HCT116 (cell line): ENCODE measurements around the gene DOCK11. TPM values are rescaled to one million over a fixed set of nuclear protein-coding genes. Genes with fewer than 3 reads are reported as not detected.

Experiments used
- ATAC-seq: fragments of 200-7000 bp; cut with Tn5 transposase; 2 replicates; pipeline ENCODE4 v1.9.1; 2020; ENCODE audit warnings: mild to moderate bottlenecking, moderate library complexity
- BruUV-seq: library from RNA; stranded (reverse); fragments of 400-500 nt; replicated peaks from 2 replicates; lab custom pipeline; 2021; lab: Mats Ljungman, UMichigan
- CTCF ChIA-PET: fragments of 300-600 bp; sonication (Branson Sonifier 250); formaldehyde crosslinking; loops from one replicate; lab custom pipeline; 2021; ENCODE audit warnings: antibody characterized with exemption; lab: Charles Lee
- POLR2A ChIA-PET: fragments of 300-600, 350-600 bp; sonication (Branson Sonifier 250); formaldehyde crosslinking; loops from one replicate; lab custom pipeline; 2021; ENCODE audit warnings: antibody characterized with exemption; lab: Charles Lee
- RAD21 ChIA-PET, 2 experiments: fragments of 300-600 bp; sonication (Branson Sonifier 250); formaldehyde crosslinking; loops; one replicate each; lab custom pipeline; 2023; ENCODE audit warnings: low total read pairs in 2 of 2; ENCODE audit not compliant: uncharacterized antibody in 2 of 2, unreplicated experiment in 2 of 2, low non-redundant PET in 1 of 2; lab: Charles Lee
- DNase-seq: peaks from one replicate; pipeline ENCODE4 v3.0.0-alpha.2; 2010; ENCODE audit warnings: low read depth, low spot score
- H2AFZ ChIP-seq: fragments of 200-600 bp; shearing (Covaris generic), sonication (generic); 2 replicates; pipeline ENCODE4 v1.6.1; 2017; ENCODE audit warnings: low read depth, mixed run types, mixed read lengths, antibody characterized with exemption, low read length; ENCODE audit not compliant: poor library complexity, severe bottlenecking
- H3K27ac ChIP-seq: 2 replicates; pipeline ENCODE4 v1.5.1; 2012; ENCODE audit warnings: low read depth, low read length
- H3K27me3 ChIP-seq: fragments of 200-600 bp; sonication (generic); 2 replicates; pipeline ENCODE4 v1.6.1; 2016; ENCODE audit warnings: mixed run types, low read length, mixed read lengths; ENCODE audit not compliant: insufficient read depth
- H3K36me3 ChIP-seq, 2 experiments: fragments of 200-500 bp in 1 of 2; fragments of 200-600 bp in 1 of 2; sonication (Bioruptor generic) in 1 of 2; sonication (generic) in 1 of 2; 2 replicates each; pipeline versions ENCODE4 v1.5.1 to v1.6.1; 2014 to 2016; ENCODE audit warnings: low read length in 2 of 2, inconsistent platforms in 1 of 2, mixed read lengths in 1 of 2, mixed run types in 1 of 2; ENCODE audit not compliant: insufficient read depth in 2 of 2, control insufficient read depth in 1 of 2
- H3K4me1 ChIP-seq, 2 experiments: fragments of 200-600 bp in 1 of 2; sonication (generic) in 1 of 2; 2 replicates each; pipeline versions ENCODE4 v1.5.1 to v1.6.1; 2012 to 2017; ENCODE audit warnings: low read length in 2 of 2, inconsistent platforms in 1 of 2, mild to moderate bottlenecking in 1 of 2, mixed read lengths in 1 of 2, mixed run types in 1 of 2, moderate library complexity in 1 of 2; ENCODE audit not compliant: insufficient read depth in 2 of 2, control insufficient read depth in 1 of 2
- H3K4me2 ChIP-seq: fragments of 200-600 bp; sonication (generic); 2 replicates; pipeline ENCODE4 v1.6.1; 2017; ENCODE audit warnings: mixed run types, low read length, mixed read lengths
- H3K4me3 ChIP-seq, 2 experiments: fragments of 200-600 bp in 1 of 2; sonication (generic) in 1 of 2; replicated peaks in 1 of 2; 2 replicates each; pipeline ENCODE4 v1.5.1; 2011 to 2016; ENCODE audit warnings: low read length in 2 of 2, control low read depth in 1 of 2, low read depth in 1 of 2, mild to moderate bottlenecking in 1 of 2, mixed read lengths in 1 of 2, mixed run types in 1 of 2
- H3K79me2 ChIP-seq: fragments of 200-600 bp; sonication (generic); 2 replicates; pipeline ENCODE4 v1.6.1; 2017; ENCODE audit warnings: mild to moderate bottlenecking, mixed run types, low read length, moderate library complexity, mixed read lengths; ENCODE audit not compliant: insufficient read depth
- H3K9ac ChIP-seq: fragments of 200-600 bp; sonication (generic); 2 replicates; pipeline ENCODE4 v1.6.1; 2016; ENCODE audit warnings: low read length, mixed read lengths
- H3K9me2 ChIP-seq: fragments of 200-600 bp; sonication (generic), shearing (Covaris generic); 2 replicates; pipeline ENCODE4 v1.6.1; 2017; ENCODE audit warnings: mixed run types, mild to moderate bottlenecking, moderate library complexity; ENCODE audit not compliant: insufficient read depth
- H3K9me3 ChIP-seq, 2 experiments: fragments of 200-500 bp in 1 of 2; fragments of 200-600 bp in 1 of 2; sonication (Bioruptor generic) in 1 of 2; sonication (generic) in 1 of 2; 2 replicates each; pipeline ENCODE4 v1.6.1; 2014 to 2017; ENCODE audit warnings: low read length in 2 of 2, mixed read lengths in 2 of 2, inconsistent platforms in 1 of 2, low read depth in 1 of 2, mild to moderate bottlenecking in 1 of 2, mixed run types in 1 of 2, moderate library complexity in 1 of 2; ENCODE audit not compliant: control insufficient read depth in 1 of 2, insufficient read depth in 1 of 2
- H4K20me1 ChIP-seq: fragments of 200-600 bp; sonication (generic), shearing (Covaris generic); 2 replicates; pipeline ENCODE4 v1.6.1; 2017; ENCODE audit warnings: mixed run types, mild to moderate bottlenecking, moderate library complexity; ENCODE audit not compliant: insufficient read depth
- ATF3 ChIP-seq: IDR thresholded peaks from 2 replicates; pipeline ENCODE4 v1.6.1; 2012
- CBX3 ChIP-seq: IDR thresholded peaks from 2 replicates; pipeline ENCODE4 v1.6.1; 2012; ENCODE audit warnings: low read depth
- CTCF ChIP-seq, 3 experiments: fragments of 200-600 bp in 1 of 3; sonication (generic) in 1 of 3; IDR thresholded peaks in 2 of 3; conservative IDR thresholded peaks in 1 of 3; 2 replicates each; pipeline ENCODE4 v1.5.1; 2012 to 2017; ENCODE audit warnings: low read depth in 2 of 3, low read length in 2 of 3, antibody characterized with exemption in 1 of 3, borderline replicate concordance in 1 of 3, control low read depth in 1 of 3, mild to moderate bottlenecking in 1 of 3, mixed read lengths in 1 of 3, mixed run types in 1 of 3, moderate library complexity in 1 of 3; ENCODE audit not compliant: insufficient read depth in 1 of 3
- EGR1 ChIP-seq: IDR thresholded peaks from 2 replicates; pipeline ENCODE4 v1.6.1; 2012; ENCODE audit warnings: low read depth
- ELF1 ChIP-seq: IDR thresholded peaks from 2 replicates; pipeline ENCODE4 v1.6.1; 2012; ENCODE audit warnings: low read depth, borderline replicate concordance
- EZH2 ChIP-seq: fragments of 200-600 bp; sonication (generic); IDR thresholded peaks from 2 replicates; pipeline ENCODE4 v1.6.1; 2017; ENCODE audit warnings: antibody characterized with exemption, mixed run types
- EZH2phosphoT487 ChIP-seq: fragments of 200-600 bp; IDR thresholded peaks from 2 replicates; pipeline ENCODE4 v1.6.1; 2018; ENCODE audit warnings: antibody characterized with exemption, borderline replicate concordance
- FOSL1 ChIP-seq: IDR thresholded peaks from 2 replicates; pipeline ENCODE4 v1.6.1; 2012; ENCODE audit warnings: low read depth
- JUND ChIP-seq: IDR thresholded peaks from 2 replicates; pipeline ENCODE4 v1.6.1; 2012
- MAX ChIP-seq: IDR thresholded peaks from 2 replicates; pipeline ENCODE4 v1.6.1; 2012
- POLR2A ChIP-seq: IDR thresholded peaks from 2 replicates; pipeline ENCODE4 v1.7.0; 2011; ENCODE audit warnings: borderline replicate concordance; ENCODE audit not compliant: insufficient read depth, insufficient read length; ENCODE audit errors: extremely low read depth
- POLR2AphosphoS5 ChIP-seq: IDR thresholded peaks from 2 replicates; pipeline ENCODE4 v1.6.1; 2011; ENCODE audit warnings: mild to moderate bottlenecking, low read depth, low read length, moderate library complexity
- REST ChIP-seq: IDR thresholded peaks from 2 replicates; pipeline ENCODE4 v1.6.1; 2012; ENCODE audit warnings: low read depth
- SIN3A ChIP-seq: IDR thresholded peaks from 2 replicates; pipeline ENCODE4 v1.6.1; 2012; ENCODE audit warnings: low read depth
- SRF ChIP-seq: IDR thresholded peaks from 2 replicates; pipeline ENCODE4 v1.6.1; 2012; ENCODE audit warnings: low read depth
- TCF7L2 ChIP-seq: IDR thresholded peaks from 2 replicates; pipeline ENCODE4 v1.7.0; 2011; ENCODE audit warnings: borderline replicate concordance, inconsistent platforms; ENCODE audit not compliant: insufficient read depth, insufficient read length; ENCODE audit errors: extremely low read depth
- ZBTB33 ChIP-seq: IDR thresholded peaks from 2 replicates; pipeline ENCODE4 v1.6.1; 2011; ENCODE audit warnings: mild to moderate bottlenecking, low read length, moderate library complexity; ENCODE audit not compliant: insufficient replicate concordance; ENCODE audit errors: extremely low read depth
- ZFX ChIP-seq: fragments of 450-650 bp; IDR thresholded peaks from 2 replicates; pipeline ENCODE4 v1.6.1; 2017
- ZNF274 ChIP-seq: fragments of 200-500 bp; sonication (Bioruptor generic); IDR thresholded peaks from 2 replicates; pipeline ENCODE4 v1.6.1; 2014; ENCODE audit warnings: mild to moderate bottlenecking, low read depth, low read length, inconsistent platforms
- intact Hi-C: fragments of 100-400 bp; cut with micrococcal nuclease; formaldehyde crosslinking; loops from 2 replicates; pipeline ENCODE4 v1.10.0; 2022
- total RNA-seq: library from RNA; stranded (reverse); gene quantifications from one replicate; pipeline ENCODE4 v1.2.1, GENCODE V29; 2021; ENCODE audit not compliant: unreplicated experiment

DOCK11 gene
- total RNA-seq, 1 experiment from 2014 or later = 0.59 TPM

- TF ChIP-seq ZBTB33 (no peak), CBX3 (peak; percentile 39; the same call in 1 of the 2 replicates)
Observed at GRCh38 chrX:118603981-118604380, 108.4 kb downstream of the DOCK11 start (continued).

GRCh38 chrX:118612290-118612689 lies 116.7 kb downstream of the DOCK11 start:
- Histone ChIP-seq H3K9me2 (no peaks in the 10 kb centered on the region), H3K27ac (no peak overlapping the region), H3K36me3 (no peaks in the 10 kb centered on the region), H3K9ac (no peak overlapping the region), H3K27me3 (no peaks in the 10 kb centered on the region), H3K9me3 (no peaks in the 10 kb centered on the region), H3K4me1 (no peaks in the 10 kb centered on the region), H3K79me2 (no peaks in the 10 kb centered on the region), H3K4me3 (no peak overlapping the region), H3K4me2 (no peak overlapping the region), H2AFZ (no peak overlapping the region), H4K20me1 (no peaks in the 10 kb centered on the region)
- RAD21 ChIA-PET = no interaction called here
- CTCF ChIA-PET = no interaction called here
- TF ChIP-seq ATF3 (no peak), FOSL1 (no peak), ZNF274 (no peak), SRF (no peak), EGR1 (no peak), MAX (no peak), SIN3A (no peak), ELF1 (no peak), REST (no peak), JUND (no peak), ZFX (no peak), EZH2phosphoT487 (no peak), EZH2 (no peak), POLR2AphosphoS5 (no peak), CBX3 (no peak), TCF7L2 (no peak), POLR2A (no peak), CTCF (IDR thresholded peaks at IDR 0.05 in 2 of 3, conservative IDR thresholded peaks at IDR 0.05 in 1 of 3; ENCODE audit: borderline replicate concordance in 1 of 3, insufficient read depth in 1 of 3, low read depth in 2 of 3, low read length in 2 of 3) (no peak)
- ATAC-seq (no peak), DNase-seq (no peak)
- no TSS peak for BruUV-seq
- POLR2A ChIA-PET = no interaction called here
- intact Hi-C loops = no loop called here
